GM23338 (cell line): ENCODE results near the gene GRIN3B. TPM values are rescaled to one million over a fixed set of nuclear protein-coding genes. Genes with fewer than 3 reads are reported as not detected.

Experiments used
- ATAC-seq: fragments of 200-7000 bp; cut with Tn5 transposase; 3 replicates; pipeline ENCODE4 v1.9.1; 2020
- DNase-seq: peaks from one replicate; pipeline ENCODE4 v3.0.0-alpha.2; 2015; ENCODE audit warnings: low spot score
- H2AFZ ChIP-seq: fragments of 200-600 bp; sonication (generic); 2 replicates; pipeline ENCODE4 v1.8.0; 2016; ENCODE audit warnings: antibody characterized with exemption, mild to moderate bottlenecking, moderate library complexity
- H3F3A ChIP-seq: fragments of 200-600 bp; sonication (generic); replicated peaks from 2 replicates; pipeline ENCODE4 v1.8.0; 2017; ENCODE audit warnings: antibody characterized with exemption, mixed run types, low read depth
- H3K27ac ChIP-seq: fragments of 200-600 bp; sonication (generic); 2 replicates; pipeline ENCODE4 v1.6.1; 2016; ENCODE audit warnings: low read depth
- H3K27me3 ChIP-seq: fragments of 200-600 bp; sonication (generic); 2 replicates; pipeline ENCODE4 v1.8.0; 2016; ENCODE audit warnings: mild to moderate bottlenecking, mixed run types, moderate library complexity; ENCODE audit not compliant: insufficient read depth
- H3K36me3 ChIP-seq: fragments of 200-600 bp; sonication (generic); 2 replicates; pipeline ENCODE4 v1.8.0; 2016; ENCODE audit warnings: mild to moderate bottlenecking; ENCODE audit not compliant: insufficient read depth
- H3K4me1 ChIP-seq: fragments of 200-600 bp; sonication (generic); 2 replicates; pipeline ENCODE4 v1.8.0; 2016; ENCODE audit warnings: mild to moderate bottlenecking, moderate library complexity; ENCODE audit not compliant: insufficient read depth
- H3K4me2 ChIP-seq: fragments of 200-600 bp; sonication (generic); 2 replicates; pipeline ENCODE4 v1.7.1; 2017; ENCODE audit warnings: mixed run types
- H3K4me3 ChIP-seq: fragments of 200-600 bp; sonication (generic); 2 replicates; pipeline ENCODE4 v1.6.1; 2016; ENCODE audit warnings: mixed run types
- H3K79me2 ChIP-seq: fragments of 200-600 bp; sonication (generic); replicated peaks from 2 replicates; pipeline ENCODE4 v1.8.0; 2017; ENCODE audit warnings: mild to moderate bottlenecking; ENCODE audit not compliant: insufficient read depth
- H3K9me2 ChIP-seq: fragments of 200-600 bp; sonication (generic); 2 replicates; pipeline ENCODE4 v1.8.0; 2017; ENCODE audit not compliant: insufficient read depth
- H4K20me1 ChIP-seq: fragments of 200-600 bp; sonication (generic); replicated peaks from 2 replicates; pipeline ENCODE4 v1.8.0; 2017; ENCODE audit warnings: mild to moderate bottlenecking; ENCODE audit not compliant: insufficient read depth
- H3K27ac Mint-ChIP-seq: 2 replicates; pipeline ENCODE4 v1.8.0; 2020; ENCODE audit warnings: inconsistent platforms, mild to moderate bottlenecking, moderate library complexity, mixed read lengths
- H3K27me3 Mint-ChIP-seq: 3 replicates; pipeline ENCODE4 v1.8.0; 2022; ENCODE audit warnings: low read depth, mild to moderate bottlenecking, moderate library complexity, mixed read lengths, inconsistent platforms; ENCODE audit not compliant: insufficient read depth, poor library complexity
- H3K36me3 Mint-ChIP-seq: 3 replicates; pipeline ENCODE4 v1.8.0; 2021; ENCODE audit warnings: low read depth, mild to moderate bottlenecking, inconsistent platforms, moderate library complexity, mixed read lengths
- H3K4me1 Mint-ChIP-seq: 3 replicates; pipeline ENCODE4 v1.8.0; 2020; ENCODE audit warnings: mild to moderate bottlenecking, inconsistent platforms, mixed read lengths
- H3K4me3 Mint-ChIP-seq: 3 replicates; pipeline ENCODE4 v1.8.0; 2021; ENCODE audit warnings: moderate library complexity, mild to moderate bottlenecking, inconsistent platforms, mixed read lengths
- H3K9me3 Mint-ChIP-seq: 3 replicates; pipeline ENCODE4 v1.8.0; 2020; ENCODE audit warnings: moderate library complexity, mild to moderate bottlenecking, inconsistent platforms, mixed read lengths
- CREB1 ChIP-seq: fragments of 250-450 bp; sonication (Bioruptor Pico); IDR thresholded peaks from 2 replicates; pipeline ENCODE4 v1.5.0; 2020; ENCODE audit warnings: low read depth, mild to moderate bottlenecking, moderate library complexity
- EZH2 ChIP-seq: fragments of 200-600 bp; sonication (generic); IDR thresholded peaks from one replicate; pipeline ENCODE4 v1.8.0; 2017; ENCODE audit warnings: antibody characterized with exemption, mild to moderate bottlenecking, low read depth; ENCODE audit not compliant: unreplicated experiment
- EZH2phosphoT487 ChIP-seq: fragments of 200-600 bp; sonication (generic); IDR thresholded peaks from one replicate; pipeline ENCODE4 v1.8.1; 2018; ENCODE audit warnings: antibody characterized with exemption; ENCODE audit not compliant: unreplicated experiment
- STAT1 ChIP-seq: IDR thresholded peaks from one replicate; pipeline ENCODE4 v1.6.1; 2016; ENCODE audit warnings: antibody characterized with exemption; ENCODE audit not compliant: unreplicated experiment
- polyA plus RNA-seq: library from polyadenylated mRNA; unstranded; fragments of >200 nt; fragmentation: Nextera tagmentation; extraction: Ambion mirVana; gene quantifications from 2 replicates; pipeline ENCODE4 v1.2.1, GENCODE V29; 2016
- total RNA-seq: library from RNA; depleted of rRNA; stranded (reverse); fragments of >200 nt; shearing (Covaris generic); gene quantifications from 2 replicates; pipeline ENCODE4 v1.2.3, GENCODE V29; 2014
- TF ChIP-seq, protein P1 (sequence below), 2 experiments: fragments of 200-600 bp in 1 of 2; sonication (generic) in 1 of 2; conservative IDR thresholded peaks; 2 replicates each; pipeline versions ENCODE4 v1.5.1 to v1.6.1; 2016 to 2017; ENCODE audit warnings: antibody characterized with exemption in 2 of 2, low read depth in 2 of 2, mild to moderate bottlenecking in 2 of 2, moderate library complexity in 1 of 2

The GRIN3B gene
- total and polyA plus RNA-seq, 2 experiments from 2014 or later = 0.11 to 2.8 TPM

GRCh38 chr19:1010586-1011510 lies 10.6 kb downstream of the GRIN3B start:
- no peaks in the 10 kb centered on the region for H3K4me1 ChIP-seq
- H3K36me3 Mint-ChIP-seq = peaks cover 12% of the 10 kb centered on the region
- no peak for TF ChIP-seq STAT1
- TF ChIP-seq, protein P1, sequence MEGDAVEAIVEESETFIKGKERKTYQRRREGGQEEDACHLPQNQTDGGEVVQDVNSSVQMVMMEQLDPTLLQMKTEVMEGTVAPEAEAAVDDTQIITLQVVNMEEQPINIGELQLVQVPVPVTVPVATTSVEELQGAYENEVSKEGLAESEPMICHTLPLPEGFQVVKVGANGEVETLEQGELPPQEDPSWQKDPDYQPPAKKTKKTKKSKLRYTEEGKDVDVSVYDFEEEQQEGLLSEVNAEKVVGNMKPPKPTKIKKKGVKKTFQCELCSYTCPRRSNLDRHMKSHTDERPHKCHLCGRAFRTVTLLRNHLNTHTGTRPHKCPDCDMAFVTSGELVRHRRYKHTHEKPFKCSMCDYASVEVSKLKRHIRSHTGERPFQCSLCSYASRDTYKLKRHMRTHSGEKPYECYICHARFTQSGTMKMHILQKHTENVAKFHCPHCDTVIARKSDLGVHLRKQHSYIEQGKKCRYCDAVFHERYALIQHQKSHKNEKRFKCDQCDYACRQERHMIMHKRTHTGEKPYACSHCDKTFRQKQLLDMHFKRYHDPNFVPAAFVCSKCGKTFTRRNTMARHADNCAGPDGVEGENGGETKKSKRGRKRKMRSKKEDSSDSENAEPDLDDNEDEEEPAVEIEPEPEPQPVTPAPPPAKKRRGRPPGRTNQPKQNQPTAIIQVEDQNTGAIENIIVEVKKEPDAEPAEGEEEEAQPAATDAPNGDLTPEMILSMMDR (conservative IDR thresholded peaks at IDR 0.05; ENCODE audit: low read depth in 2 of 2) = peak in 1 of 2 experiments; percentile 6; a peak in 1 of 4 replicates
- H3K27me3 ChIP-seq = no peaks in the 10 kb centered on the region
- H4K20me1 ChIP-seq = peaks cover 14% of the 10 kb centered on the region; the same call in 1 of the 2 replicates
- no peak overlapping the region for H3K4me3 Mint-ChIP-seq
- no peak for ATAC-seq
- no peak overlapping the region for H3K27ac ChIP-seq
- H3K36me3 ChIP-seq = no peaks in the 10 kb centered on the region
- DNase-seq = no peak
- H3K4me2 ChIP-seq = no peak overlapping the region
- peaks cover 5% of the 10 kb centered on the region; the same call in 2 of the 3 replicates for H3K4me1 Mint-ChIP-seq
- peaks cover 22% of the 10 kb centered on the region for H3K79me2 ChIP-seq
- H3F3A ChIP-seq = peaks cover 10% of the 10 kb centered on the region; the same call in 1 of the 2 replicates
- H3K9me2 ChIP-seq = no peaks in the 10 kb centered on the region
- no peak overlapping the region for H3K27ac Mint-ChIP-seq
- no peak overlapping the region for H3K4me3 ChIP-seq
- peaks cover 3% of the 10 kb centered on the region; the same call in 1 of the 3 replicates for H3K9me3 Mint-ChIP-seq
- H2AFZ ChIP-seq = no peak overlapping the region
- H3K27me3 Mint-ChIP-seq = peaks cover 14% of the 10 kb centered on the region

DNA sequence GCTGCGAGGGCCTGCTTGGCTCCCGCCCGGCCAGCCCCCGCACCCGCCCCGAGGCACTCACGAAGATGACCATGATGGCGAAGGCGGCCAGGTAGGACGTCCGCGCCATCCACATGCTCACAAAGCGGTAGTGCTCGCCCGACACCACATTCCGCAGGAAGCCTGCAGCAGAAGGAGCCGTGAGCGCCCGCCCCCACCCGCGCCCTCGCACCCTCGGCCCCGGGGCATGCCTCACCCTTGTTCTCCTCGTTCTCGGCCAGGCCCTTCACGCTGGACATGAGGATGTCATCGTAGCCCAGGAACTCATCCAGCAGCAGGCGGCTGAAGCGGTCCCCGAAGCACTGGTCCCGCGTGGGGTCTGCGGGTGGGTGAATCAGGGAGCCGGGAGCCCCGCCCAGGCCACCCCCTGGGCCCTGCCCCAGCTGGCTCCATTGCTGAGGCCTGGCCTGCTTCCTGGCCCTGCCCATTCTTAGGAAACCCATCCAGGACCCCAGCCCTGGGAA lies 11.7 kb downstream of the GRIN3B start:
- ATAC-seq = no peak
- Histone ChIP-seq H3K4me1 (peaks cover 5% of the 10 kb centered on the region; the same call in 1 of the 2 replicates), H2AFZ (no peak overlapping the region), H3K36me3 (no peaks in the 10 kb centered on the region), H3K4me2 (no peak overlapping the region), H3K9me2 (no peaks in the 10 kb centered on the region), H3K27ac (no peak overlapping the region), H4K20me1 (peaks cover 18% of the 10 kb centered on the region), H3K27me3 (no peaks in the 10 kb centered on the region), H3K4me3 (no peak overlapping the region), H3K79me2 (peaks cover 33% of the 10 kb centered on the region), H3F3A (peaks cover 6% of the 10 kb centered on the region; the same call in 1 of the 2 replicates)
- peaks cover 6% of the 10 kb centered on the region; the same call in 2 of the 3 replicates for H3K36me3 Mint-ChIP-seq
- peaks cover 7% of the 10 kb centered on the region for H3K27me3 Mint-ChIP-seq
- DNase-seq = no peak
- no peak for TF ChIP-seq EZH2
- TF ChIP-seq CREB1 (CRISPR knock-in tag) = no peak
- TF ChIP-seq EZH2phosphoT487 = no peak
- TF ChIP-seq, protein P1 (conservative IDR thresholded peaks at IDR 0.05; ENCODE audit: low read depth in 2 of 2) = no peak
- H3K9me3 Mint-ChIP-seq = peaks cover 1% of the 10 kb centered on the region; the same call in 1 of the 3 replicates
- H3K27ac Mint-ChIP-seq = no peak overlapping the region
- peaks cover 13% of the 10 kb centered on the region for H3K4me1 Mint-ChIP-seq
- no peak overlapping the region for H3K4me3 Mint-ChIP-seq
